GM12878 (cell line): ENCODE results near the gene PRRT3. TPM values are rescaled to one million over a fixed set of nuclear protein-coding genes. Genes with fewer than 3 reads are reported as not detected.

Experiments
- ATAC-seq: fragments of 200-7000 bp; cut with Tn5 transposase; 3 replicates; pipeline ENCODE4 v1.9.1; 2020; ENCODE audit warnings: mild to moderate bottlenecking, moderate library complexity
- BruUV-seq: library from RNA; stranded (reverse); fragments of 400-500 nt; replicated peaks from 2 replicates; lab custom pipeline; 2021; lab: Mats Ljungman, UMichigan
- CTCF ChIA-PET: fragments of 300-600 bp; sonication (Branson Sonifier 250); formaldehyde crosslinking; extraction: SDS; loops from one replicate; lab custom pipeline; 2021; ENCODE audit warnings: inconsistent platforms; lab: Yijun Ruan, JAX
- POLR2A ChIA-PET: fragments of 350-600 bp; formaldehyde crosslinking; extraction: SDS; loops from one replicate; lab custom pipeline; 2021; ENCODE audit warnings: inconsistent platforms; lab: Charles Lee
- RAD21 ChIA-PET: fragments of 300-600 bp; sonication (Branson Sonifier 250); formaldehyde crosslinking; loops from one replicate; lab custom pipeline; 2023; ENCODE audit warnings: antibody characterized with exemption; ENCODE audit not compliant: unreplicated experiment; lab: Charles Lee
- SMC1A ChIA-PET: fragments of 300-600 bp; sonication (Branson Sonifier 250); formaldehyde crosslinking; loops from one replicate; lab custom pipeline; 2023; ENCODE audit not compliant: unreplicated experiment, uncharacterized antibody; lab: Charles Lee
- DNase-seq: peaks from one replicate; pipeline ENCODE4 v3.0.0-alpha.2; 2011; ENCODE audit warnings: low read depth, low spot score
- FAIRE-seq: peaks from 3 replicates; lab custom pipeline; 2011; peaks lifted over from hg19 to GRCh38; lab: Jason Lieb, UNC
- H2AFZ ChIP-seq: 2 replicates; pipeline ENCODE4 v1.6.0; 2011; ENCODE audit warnings: low read depth, low read length, control low read depth; ENCODE audit not compliant: control insufficient read depth
- H3K27ac ChIP-seq: 2 replicates; pipeline ENCODE4 v1.5.1; 2011; ENCODE audit warnings: control low read depth; ENCODE audit not compliant: control insufficient read depth, insufficient read depth
- H3K27me3 ChIP-seq, 2 experiments: replicated peaks in 1 of 2; 2 replicates each; pipeline versions ENCODE4 v1.6.0 to v1.6.1; 2011; ENCODE audit warnings: low read length in 1 of 2; ENCODE audit not compliant: control insufficient read depth in 2 of 2, insufficient read depth in 2 of 2
- H3K36me3 ChIP-seq, 2 experiments: 2 replicates each; pipeline ENCODE4 v1.5.1; 2011; ENCODE audit warnings: low read length in 1 of 2; ENCODE audit not compliant: control insufficient read depth in 2 of 2, insufficient read depth in 2 of 2
- H3K4me1 ChIP-seq: 2 replicates; pipeline ENCODE4 v1.6.1; 2011; ENCODE audit warnings: mild to moderate bottlenecking, low read length, moderate library complexity, mixed read lengths; ENCODE audit not compliant: control insufficient read depth, insufficient read depth
- H3K4me2 ChIP-seq: 2 replicates; pipeline ENCODE4 v1.6.0; 2011; ENCODE audit warnings: control low read depth; ENCODE audit not compliant: control insufficient read depth, insufficient read depth
- H3K4me3 ChIP-seq: fragments of 200-600 bp; sonication (generic); 2 replicates; pipeline ENCODE4 v1.5.1; 2016
- H3K79me2 ChIP-seq: 2 replicates; pipeline ENCODE4 v1.6.0; 2011; ENCODE audit warnings: low read length; ENCODE audit not compliant: control insufficient read depth, insufficient read depth
- H3K9ac ChIP-seq: 2 replicates; pipeline ENCODE4 v1.8.0; 2011; ENCODE audit warnings: low read length, control low read depth, mixed read lengths; ENCODE audit not compliant: control insufficient read depth, insufficient read depth
- H3K9me3 ChIP-seq: replicated peaks from 3 replicates; pipeline ENCODE4 v1.5.1; 2011; ENCODE audit warnings: mild to moderate bottlenecking, low read length; ENCODE audit not compliant: control insufficient read depth, insufficient read depth
- H4K20me1 ChIP-seq: 2 replicates; pipeline ENCODE4 v1.6.0; 2011; ENCODE audit not compliant: control insufficient read depth, insufficient read depth
- EP300 ChIP-seq, 2 experiments: fragments of 150-350 bp in 1 of 2; IDR thresholded peaks; 2 replicates each; pipeline ENCODE4 v1.6.1; 2011 to 2012; ENCODE audit warnings: low read depth in 2 of 2, low read length in 2 of 2, borderline replicate concordance in 1 of 2, improper control_type of control experiment in 1 of 2, inconsistent platforms in 1 of 2; ENCODE audit not compliant: control insufficient read depth in 1 of 2
- EZH2 ChIP-seq: IDR thresholded peaks from 2 replicates; pipeline ENCODE4 v1.6.1; 2012; ENCODE audit warnings: low read depth, mild to moderate bottlenecking, control low read depth, inconsistent platforms, low read length, borderline replicate concordance; ENCODE audit not compliant: control insufficient read depth
- GATAD2B ChIP-seq: fragments of 450-650 bp; conservative IDR thresholded peaks from 2 replicates; pipeline ENCODE4 v1.6.1; 2017; ENCODE audit warnings: low read depth, mild to moderate bottlenecking, moderate library complexity
- POLR2A ChIP-seq: IDR thresholded peaks from 2 replicates; pipeline ENCODE4 v1.6.1; 2011; ENCODE audit warnings: low read depth, mild to moderate bottlenecking, low read length
- POLR2AphosphoS2 ChIP-seq: IDR thresholded peaks from 2 replicates; pipeline ENCODE4 v1.6.1; 2011; ENCODE audit warnings: low read depth, mild to moderate bottlenecking, low read length, improper control_type of control experiment, moderate library complexity
- WGBS: methylation state at CpG from one replicate; pipeline ENCODE4 v1.1.6; 2016; ENCODE audit warnings: low lambda C conversion rate; ENCODE audit not compliant: insufficient replicate concordance, insufficient coverage; ENCODE audit errors: missing lambda C conversion rate; 5-methylcytosine and 5-hydroxymethylcytosine counted together
- in situ Hi-C: fragments of 300-500 bp; cut with MboI; formaldehyde crosslinking; loops from 9 replicates; pipeline ENCODE4 v1.14.3; 2018; ENCODE audit warnings: mixed read lengths
- intact Hi-C: fragments of 100-400 bp; cut with micrococcal nuclease; formaldehyde crosslinking; loops from one replicate; pipeline ENCODE4 v1.14.2; 2022; ENCODE audit not compliant: unreplicated experiment
- polyA plus RNA-seq, 11 experiments: library from polyadenylated mRNA; depleted of rRNA in 4 of 11; unstranded in 6 of 11; stranded (reverse) in 5 of 11; fragments of >200 nt; fragmentation: Nextera tagmentation in 4 of 11; fragmentation: Illumina TruSeq in 1 of 11; extraction: Ambion mirVana in 4 of 11; extraction: Trizol in 1 of 11; gene quantifications; 1 replicate in 1 of 11; 2 replicates in 10 of 11; pipeline versions ENCODE4 v1.2.1 to v1.2.3, GENCODE V29; 2011 to 2016; ENCODE audit warnings: inconsistent platforms in 2 of 11, missing spikeins in 2 of 11, low read depth in 1 of 11
- total RNA-seq, 4 experiments: library from RNA; depleted of rRNA in 3 of 4; stranded (reverse); fragments of >200 nt in 3 of 4; fragmentation: Illumina TruSeq in 1 of 4; extraction: Trizol in 1 of 4; gene quantifications; 2 replicates each; pipeline versions ENCODE4 v1.2.1 to v1.2.3, GENCODE V29; 2013 to 2021
- TF ChIP-seq, protein P1 (sequence below): fragments of 450-650 bp; formaldehyde crosslinking; IDR thresholded peaks from 2 replicates; pipeline ENCODE4 v1.5.0; 2022; ENCODE audit warnings: mild to moderate bottlenecking, missing genetic modification characterization
- TF ChIP-seq, protein P2 (sequence below): IDR thresholded peaks from 2 replicates; pipeline ENCODE4 v1.6.1; 2011; ENCODE audit warnings: borderline replicate concordance, low read depth, mild to moderate bottlenecking, moderate library complexity, low read length; ENCODE audit not compliant: insufficient read depth, poor library complexity, severe bottlenecking

PRRT3 gene
- total and polyA plus RNA-seq, 10 of the 15 experiments (the other 5 are each of a cell fraction or from before 2014, with no cell fraction given) = 0.53 to 18.0 (median 7.1) TPM

DNA sequence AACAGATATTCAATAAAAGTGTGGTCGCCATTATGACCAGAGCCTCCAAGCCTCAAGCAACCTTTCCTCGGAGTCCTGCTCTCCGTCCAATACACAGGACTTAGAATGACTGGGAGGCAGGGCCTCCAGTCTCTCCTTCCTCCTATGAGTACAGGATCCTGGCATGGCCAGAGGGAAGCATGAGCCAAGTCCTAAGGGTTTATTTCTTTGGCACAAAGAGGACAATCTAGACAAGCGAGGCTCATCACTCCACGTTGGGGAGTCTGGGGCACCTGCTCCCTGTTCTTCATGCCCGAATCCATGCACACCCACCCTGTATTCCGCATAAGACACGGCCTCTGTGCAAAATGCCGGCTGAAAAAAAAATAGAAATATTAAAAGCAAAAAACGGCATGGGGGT is 6.8 kb downstream of the PRRT3 start (continued):
- TF ChIP-seq, protein P1, sequence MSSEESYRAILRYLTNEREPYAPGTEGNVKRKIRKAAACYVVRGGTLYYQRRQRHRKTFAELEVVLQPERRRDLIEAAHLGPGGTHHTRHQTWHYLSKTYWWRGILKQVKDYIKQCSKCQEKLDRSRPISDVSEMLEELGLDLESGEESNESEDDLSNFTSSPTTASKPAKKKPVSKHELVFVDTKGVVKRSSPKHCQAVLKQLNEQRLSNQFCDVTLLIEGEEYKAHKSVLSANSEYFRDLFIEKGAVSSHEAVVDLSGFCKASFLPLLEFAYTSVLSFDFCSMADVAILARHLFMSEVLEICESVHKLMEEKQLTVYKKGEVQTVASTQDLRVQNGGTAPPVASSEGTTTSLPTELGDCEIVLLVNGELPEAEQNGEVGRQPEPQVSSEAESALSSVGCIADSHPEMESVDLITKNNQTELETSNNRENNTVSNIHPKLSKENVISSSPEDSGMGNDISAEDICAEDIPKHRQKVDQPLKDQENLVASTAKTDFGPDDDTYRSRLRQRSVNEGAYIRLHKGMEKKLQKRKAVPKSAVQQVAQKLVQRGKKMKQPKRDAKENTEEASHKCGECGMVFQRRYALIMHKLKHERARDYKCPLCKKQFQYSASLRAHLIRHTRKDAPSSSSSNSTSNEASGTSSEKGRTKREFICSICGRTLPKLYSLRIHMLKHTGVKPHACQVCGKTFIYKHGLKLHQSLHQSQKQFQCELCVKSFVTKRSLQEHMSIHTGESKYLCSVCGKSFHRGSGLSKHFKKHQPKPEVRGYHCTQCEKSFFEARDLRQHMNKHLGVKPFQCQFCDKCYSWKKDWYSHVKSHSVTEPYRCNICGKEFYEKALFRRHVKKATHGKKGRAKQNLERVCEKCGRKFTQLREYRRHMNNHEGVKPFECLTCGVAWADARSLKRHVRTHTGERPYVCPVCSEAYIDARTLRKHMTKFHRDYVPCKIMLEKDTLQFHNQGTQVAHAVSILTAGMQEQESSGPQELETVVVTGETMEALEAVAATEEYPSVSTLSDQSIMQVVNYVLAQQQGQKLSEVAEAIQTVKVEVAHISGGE = no peak
- TF ChIP-seq EZH2 = no peak
- TF ChIP-seq, all 136 proteins: peak for 0

DNA sequence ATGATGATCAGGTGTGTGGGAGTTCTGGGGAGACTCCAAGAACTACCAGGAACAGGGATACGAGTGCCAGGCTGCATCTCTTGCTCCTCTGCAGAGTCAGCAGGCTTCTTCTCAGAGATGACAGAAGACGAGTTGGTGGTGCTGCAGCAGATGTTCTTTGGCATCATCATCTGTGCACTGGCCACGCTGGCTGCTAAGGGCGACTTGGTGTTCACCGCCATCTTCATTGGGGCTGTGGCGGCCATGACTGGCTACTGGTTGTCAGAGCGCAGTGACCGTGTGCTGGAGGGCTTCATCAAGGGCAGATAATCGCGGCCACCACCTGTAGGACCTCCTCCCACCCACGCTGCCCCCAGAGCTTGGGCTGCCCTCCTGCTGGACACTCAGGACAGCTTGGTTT is 7.9 kb downstream of the PRRT3 start:
- Histone ChIP-seq H3K27me3 (no peaks in the 10 kb centered on the region), H3K36me3 (peaks cover 0 to 4% of the 10 kb centered on the region in 2 experiments; a peak in 3 of 4 replicates), H3K4me2 (no peak overlapping the region), H3K4me1 (no peaks in the 10 kb centered on the region), H2AFZ (no peak overlapping the region), H3K9me3 (no peaks in the 10 kb centered on the region), H3K9ac (no peak overlapping the region), H3K79me2 (no peaks in the 10 kb centered on the region), H3K4me3 (no peak overlapping the region), H4K20me1 (no peaks in the 10 kb centered on the region), H3K27ac (no peak overlapping the region)
- WGBS = 93% methylated on average over 11 of the region's 11 CpGs
- ChIA-PET SMC1A (interaction anchor here (1.1 kb wide), 1 partner anchor 12 kb away, joined by 4 read pairs; no protein-coding TSS in a partner anchor), CTCF (interaction anchor here (0.5 kb wide), 1 partner anchor 39 kb away, joined by 3 read pairs; no protein-coding TSS in a partner anchor), POLR2A (no interaction called here), RAD21 (no interaction called here)
- in situ Hi-C loops (no loop called here), intact Hi-C loops (no loop called here)
- ATAC-seq = no peak
- TF ChIP-seq POLR2AphosphoS2 (0 out of 2 replicates have a peak, but pooled peaks have one; percentile 33), POLR2A (peak; percentile 56; the same call in 1 of the 2 replicates), EP300 (IDR thresholded peaks at IDR 0.05; ENCODE audit: borderline replicate concordance in 1 of 2, control insufficient read depth in 1 of 2, low read depth in 2 of 2, low read length in 2 of 2) (no peak), GATAD2B (no peak)
- TF ChIP-seq, protein P2, sequence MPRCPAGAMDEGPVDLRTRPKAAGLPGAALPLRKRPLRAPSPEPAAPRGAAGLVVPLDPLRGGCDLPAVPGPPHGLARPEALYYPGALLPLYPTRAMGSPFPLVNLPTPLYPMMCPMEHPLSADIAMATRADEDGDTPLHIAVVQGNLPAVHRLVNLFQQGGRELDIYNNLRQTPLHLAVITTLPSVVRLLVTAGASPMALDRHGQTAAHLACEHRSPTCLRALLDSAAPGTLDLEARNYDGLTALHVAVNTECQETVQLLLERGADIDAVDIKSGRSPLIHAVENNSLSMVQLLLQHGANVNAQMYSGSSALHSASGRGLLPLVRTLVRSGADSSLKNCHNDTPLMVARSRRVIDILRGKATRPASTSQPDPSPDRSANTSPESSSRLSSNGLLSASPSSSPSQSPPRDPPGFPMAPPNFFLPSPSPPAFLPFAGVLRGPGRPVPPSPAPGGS = no peak
- no peak for FAIRE-seq
- BruUV-seq = no TSS peak
- no peak for DNase-seq
